ENCODE results near the gene CHD6.

DNA sequence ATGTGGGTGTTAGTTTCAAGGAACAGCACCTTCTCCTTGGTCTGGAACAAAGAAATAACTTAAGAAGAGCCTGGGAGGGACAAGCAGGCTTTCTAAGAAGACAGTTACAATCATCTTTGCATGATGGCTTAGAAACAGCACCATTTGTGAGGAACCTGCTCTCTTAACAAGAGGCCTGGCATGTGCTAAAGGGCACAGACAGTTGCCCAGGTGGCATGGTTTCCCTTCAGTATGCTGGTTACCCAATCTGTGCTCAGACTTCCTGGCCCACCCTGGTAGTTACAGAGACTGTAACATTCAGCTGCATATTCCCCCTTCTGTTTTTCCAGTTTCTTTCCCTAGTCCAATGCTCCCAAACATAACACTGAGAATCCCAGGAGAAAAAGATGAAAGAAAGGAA, 84.0 kb downstream of the CHD6 start:
- TF ChIP-seq, protein P1, sequence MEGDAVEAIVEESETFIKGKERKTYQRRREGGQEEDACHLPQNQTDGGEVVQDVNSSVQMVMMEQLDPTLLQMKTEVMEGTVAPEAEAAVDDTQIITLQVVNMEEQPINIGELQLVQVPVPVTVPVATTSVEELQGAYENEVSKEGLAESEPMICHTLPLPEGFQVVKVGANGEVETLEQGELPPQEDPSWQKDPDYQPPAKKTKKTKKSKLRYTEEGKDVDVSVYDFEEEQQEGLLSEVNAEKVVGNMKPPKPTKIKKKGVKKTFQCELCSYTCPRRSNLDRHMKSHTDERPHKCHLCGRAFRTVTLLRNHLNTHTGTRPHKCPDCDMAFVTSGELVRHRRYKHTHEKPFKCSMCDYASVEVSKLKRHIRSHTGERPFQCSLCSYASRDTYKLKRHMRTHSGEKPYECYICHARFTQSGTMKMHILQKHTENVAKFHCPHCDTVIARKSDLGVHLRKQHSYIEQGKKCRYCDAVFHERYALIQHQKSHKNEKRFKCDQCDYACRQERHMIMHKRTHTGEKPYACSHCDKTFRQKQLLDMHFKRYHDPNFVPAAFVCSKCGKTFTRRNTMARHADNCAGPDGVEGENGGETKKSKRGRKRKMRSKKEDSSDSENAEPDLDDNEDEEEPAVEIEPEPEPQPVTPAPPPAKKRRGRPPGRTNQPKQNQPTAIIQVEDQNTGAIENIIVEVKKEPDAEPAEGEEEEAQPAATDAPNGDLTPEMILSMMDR (IDR thresholded peaks at IDR 0.05) = no peak
- no peak for TF ChIP-seq POLR2A (IDR thresholded peaks at IDR 0.05)

Measured in right lobe of liver (tissue), 4 donors.